ENCODE data around the gene EPS8L2. TPM values are rescaled to one million over a fixed set of nuclear protein-coding genes. Genes with fewer than 3 reads are reported as not detected.

Gene EPS8L2
- total RNA-seq, 3 donors from 2014 or later, result 176 to 335 (median 253) TPM

DNA sequence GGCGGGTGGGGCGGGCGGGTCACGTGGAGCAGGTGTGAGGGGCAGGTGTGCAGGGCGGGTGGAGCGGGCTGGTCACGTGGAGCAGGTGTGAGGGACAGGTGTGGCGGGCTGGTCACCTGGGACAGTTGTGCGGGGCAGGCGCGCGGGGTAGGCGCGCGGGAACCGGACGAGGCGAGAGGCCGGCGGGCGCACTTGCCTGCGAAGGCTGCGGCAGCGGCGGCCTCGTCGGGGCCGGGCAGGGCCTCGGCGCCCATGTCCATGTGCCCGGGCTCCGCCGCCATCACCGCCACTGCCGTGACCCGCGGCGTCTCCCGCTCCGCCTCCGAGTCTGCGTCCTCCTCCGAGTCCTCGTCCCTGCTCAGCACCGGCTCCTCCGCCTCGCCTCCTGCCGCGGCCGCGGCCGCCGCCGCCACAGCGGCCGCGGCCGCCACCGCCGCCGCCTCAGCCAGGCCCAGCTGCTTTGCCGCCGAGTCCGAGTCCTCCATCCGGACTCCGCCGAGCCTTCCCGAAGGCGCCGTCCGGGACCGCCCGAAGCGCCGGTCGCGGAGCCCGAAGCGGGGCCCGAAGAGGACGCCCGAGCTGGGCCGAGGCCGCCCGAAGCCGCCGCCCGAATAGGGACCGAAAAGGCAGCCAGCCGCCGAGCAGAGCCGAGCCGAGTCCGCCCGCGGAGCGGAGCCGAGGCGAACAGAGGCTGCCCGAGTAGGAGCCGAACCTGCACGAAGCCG, 11.3 kb upstream of the EPS8L2 start, which contains the start of gene DEAF1:
Gene DEAF1, minus strand, starts transcription at position 660 of the 725 bp plus-strand sequence. Its CDS starts 175 bp downstream, at position 485.
- DNase-seq, result peak; percentile 99 to 100 (median 99)
- intact Hi-C loops (cut with DNase I, micrococcal nuclease), result no loop called here
- peak; percentile 85 for ATAC-seq

DNA sequence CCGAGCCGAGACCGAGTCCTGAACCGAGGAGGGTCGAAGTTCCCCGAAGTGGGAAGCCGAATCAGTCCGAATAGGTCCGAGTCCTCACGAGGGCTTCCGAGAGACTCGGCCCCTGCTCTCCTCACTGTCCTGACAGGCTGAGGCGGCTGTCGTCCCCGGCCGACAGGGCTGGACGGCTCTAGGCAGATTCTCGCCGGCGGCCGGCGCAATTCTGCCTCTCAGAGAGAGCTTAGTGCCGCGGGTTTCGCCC, 10.8 kb upstream of the EPS8L2 start:
- H3K4me3 ChIP-seq, result peak overlapping the region; percentile 72
- TF ChIP-seq, protein P1, sequence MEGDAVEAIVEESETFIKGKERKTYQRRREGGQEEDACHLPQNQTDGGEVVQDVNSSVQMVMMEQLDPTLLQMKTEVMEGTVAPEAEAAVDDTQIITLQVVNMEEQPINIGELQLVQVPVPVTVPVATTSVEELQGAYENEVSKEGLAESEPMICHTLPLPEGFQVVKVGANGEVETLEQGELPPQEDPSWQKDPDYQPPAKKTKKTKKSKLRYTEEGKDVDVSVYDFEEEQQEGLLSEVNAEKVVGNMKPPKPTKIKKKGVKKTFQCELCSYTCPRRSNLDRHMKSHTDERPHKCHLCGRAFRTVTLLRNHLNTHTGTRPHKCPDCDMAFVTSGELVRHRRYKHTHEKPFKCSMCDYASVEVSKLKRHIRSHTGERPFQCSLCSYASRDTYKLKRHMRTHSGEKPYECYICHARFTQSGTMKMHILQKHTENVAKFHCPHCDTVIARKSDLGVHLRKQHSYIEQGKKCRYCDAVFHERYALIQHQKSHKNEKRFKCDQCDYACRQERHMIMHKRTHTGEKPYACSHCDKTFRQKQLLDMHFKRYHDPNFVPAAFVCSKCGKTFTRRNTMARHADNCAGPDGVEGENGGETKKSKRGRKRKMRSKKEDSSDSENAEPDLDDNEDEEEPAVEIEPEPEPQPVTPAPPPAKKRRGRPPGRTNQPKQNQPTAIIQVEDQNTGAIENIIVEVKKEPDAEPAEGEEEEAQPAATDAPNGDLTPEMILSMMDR (IDR thresholded peaks at IDR 0.05), result peak; percentile 12
- H3K9me3 ChIP-seq, result no peaks in the 10 kb centered on the region
- ATAC-seq, result no peak
- H3K36me3 ChIP-seq (ENCODE audit: low read depth), result peaks cover 4% of the 10 kb centered on the region
- no peak for DNase-seq
- intact Hi-C loops (cut with DNase I, micrococcal nuclease), result no loop called here
- H3K4me1 ChIP-seq (ENCODE audit: low read depth), result peaks cover 30% of the 10 kb centered on the region

More for the DNA sequence above, 11.3 kb upstream of the EPS8L2 start, which contains the start of gene DEAF1:
- Histone ChIP-seq H3K4me3 (peak within 1 kb of the TSS; percentile 72), H3K9me3 (no peaks in the 10 kb centered on the region), H3K4me1 (ENCODE audit: low read depth) (peaks cover 30% of the 10 kb centered on the region), H3K36me3 (ENCODE audit: low read depth) (peaks cover 4% of the 10 kb centered on the region)
- TF ChIP-seq, protein P1 (IDR thresholded peaks at IDR 0.05), result no peak

DNA sequence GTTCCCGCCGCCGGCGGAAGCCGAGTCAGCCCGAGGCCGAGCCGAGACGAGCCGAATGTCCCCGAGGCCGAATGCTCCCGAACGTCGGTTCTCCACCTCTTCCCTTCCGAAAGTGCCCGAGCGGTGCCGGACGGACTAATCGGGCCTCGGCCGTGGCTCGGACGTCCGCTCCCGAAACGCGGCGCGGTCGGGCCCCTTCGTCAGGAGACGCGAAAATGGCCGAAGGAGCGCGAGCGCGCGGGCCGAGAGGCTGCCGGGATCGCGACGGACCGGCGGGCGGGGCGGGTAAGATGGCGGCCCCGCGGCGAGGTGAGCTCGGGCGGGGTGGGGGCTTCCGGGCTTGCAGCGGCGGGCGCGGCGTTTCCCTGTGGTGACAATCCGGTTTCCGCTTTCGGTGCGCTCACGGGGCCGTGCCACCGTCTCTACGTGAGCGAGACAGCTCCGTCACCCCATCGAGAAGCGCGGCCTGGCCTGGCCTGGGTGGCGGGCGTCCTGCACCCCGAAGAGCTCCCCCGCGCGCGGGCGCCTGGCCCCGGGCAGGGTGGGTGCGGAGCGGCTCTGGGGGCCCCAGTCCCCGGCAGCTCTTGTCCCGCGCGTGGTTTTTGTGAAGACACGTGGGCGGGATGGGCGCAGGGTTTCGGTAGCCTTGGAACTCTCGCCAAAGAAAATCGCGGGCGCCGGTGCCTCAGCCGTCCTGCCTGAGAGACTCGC, 10.3 kb upstream of the EPS8L2 start, which contains the start of gene TMEM80:
Gene TMEM80, plus strand, starts transcription at position 279 of the 711 bp plus-strand sequence. Its CDS starts 12 bp downstream, at position 291.
- Histone ChIP-seq H3K4me3 (peak within 1 kb of the TSS; percentile 72), H3K4me1 (ENCODE audit: low read depth) (peaks cover 30% of the 10 kb centered on the region), H3K36me3 (ENCODE audit: low read depth) (peaks cover 4% of the 10 kb centered on the region), H3K9me3 (no peaks in the 10 kb centered on the region)
- peak; percentile 83 for ATAC-seq
- intact Hi-C loops (cut with DNase I, micrococcal nuclease), result no loop called here
- peak; percentile 99 to 100 (median 99) for DNase-seq
- TF ChIP-seq, protein P1 (IDR thresholded peaks at IDR 0.05), result no peak

- TF ChIP-seq, protein P1 (IDR thresholded peaks at IDR 0.05), result no peak
- intact Hi-C loops (cut with DNase I, micrococcal nuclease), result no loop called here
- Histone ChIP-seq H3K4me3 (no peak overlapping the region), H3K9me3 (no peaks in the 10 kb centered on the region), H3K4me1 (ENCODE audit: low read depth) (peaks cover 21% of the 10 kb centered on the region), H3K36me3 (ENCODE audit: low read depth) (peaks cover 4% of the 10 kb centered on the region)
- ATAC-seq (no peak), DNase-seq (peak in 1 of 3 donors; percentile 57)
These were observed 9.0 kb upstream of the EPS8L2 start for GRCh38 chr11:696955-697491.

GRCh38 chr11:697811-698311, 8.2 kb upstream of the EPS8L2 start:
- Histone ChIP-seq H3K4me1 (ENCODE audit: low read depth) (peaks cover 24% of the 10 kb centered on the region), H3K9me3 (no peaks in the 10 kb centered on the region), H3K4me3 (no peak overlapping the region), H3K36me3 (ENCODE audit: low read depth) (peaks cover 4% of the 10 kb centered on the region)
- ATAC-seq, result no peak
- TF ChIP-seq, protein P1 (IDR thresholded peaks at IDR 0.05), result no peak
- intact Hi-C loops (cut with DNase I, micrococcal nuclease), result no loop called here
- DNase-seq, result no peak
